ENCODE data around the gene DUS2. TPM values are rescaled to one million over a fixed set of nuclear protein-coding genes. Genes with fewer than 3 reads are reported as not detected.
A peak's percentile ranks its signal among the peaks of the same experiment; 100 is the strongest.

Gene DUS2
- total RNA-seq, 2 experiments from 2014 or later: 21.1 to 25.2 TPM

DNA sequence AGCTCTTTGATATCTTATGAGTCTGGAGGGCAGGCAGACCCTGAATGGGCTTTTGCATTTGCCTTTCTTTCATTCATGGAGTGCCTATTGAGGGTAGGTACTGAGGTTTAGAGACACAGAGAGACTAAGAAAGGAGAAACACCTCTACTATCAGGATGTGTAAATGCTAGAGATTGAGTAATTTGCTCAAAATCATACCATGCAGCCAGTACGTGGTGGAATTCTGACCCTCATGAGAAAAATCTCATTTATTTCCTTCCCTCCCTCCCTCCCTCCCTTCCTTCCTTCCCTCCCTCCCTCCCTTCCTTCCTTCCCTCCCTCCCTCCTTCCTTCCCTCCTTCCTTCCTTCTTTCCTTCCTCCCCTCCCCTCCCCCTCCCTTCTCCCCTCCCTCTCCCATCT lies 43.7 kb downstream of the DUS2 start:
- no peak overlapping the region for H3K27ac Mint-ChIP-seq
- POLR2A ChIA-PET: no interaction called here
- H3K36me3 Mint-ChIP-seq: peaks cover 23% of the 10 kb centered on the region
- peaks cover 67% of the 10 kb centered on the region for H3K4me1 Mint-ChIP-seq
- no peaks in the 10 kb centered on the region for H3K27me3 Mint-ChIP-seq
- DNase-seq (no peak), ATAC-seq (ENCODE audit: low read depth) (no peak)
- H3K9me3 Mint-ChIP-seq: no peaks in the 10 kb centered on the region
- no peak overlapping the region for H3K4me3 Mint-ChIP-seq

DNA sequence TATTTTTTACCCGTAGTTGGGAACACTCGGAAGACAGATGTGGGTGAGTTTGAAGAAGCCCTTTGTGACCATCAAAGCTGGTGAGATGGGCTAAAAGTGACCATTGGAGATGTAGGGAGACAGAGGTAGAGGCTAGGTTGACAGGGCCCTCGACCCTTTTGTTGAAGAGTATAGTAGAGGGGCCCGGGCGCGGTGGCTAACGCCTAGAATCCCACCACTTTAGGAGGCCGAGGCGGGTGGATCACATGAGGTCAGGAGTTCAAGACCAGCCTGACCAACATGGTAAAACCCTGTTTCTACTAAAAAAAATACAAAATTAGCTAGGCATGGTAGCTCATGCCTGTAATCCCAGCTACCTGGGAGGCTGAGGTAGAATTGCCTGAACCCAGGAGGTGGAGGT lies 45.8 kb downstream of the DUS2 start:
- POLR2A ChIA-PET: interaction anchor here (0.6 to 9.2 kb wide), 3 partner anchors 15 to 70 kb away, joined by 3 to 240 read pairs (median 6); partner anchors contain the start of genes DPEP2 and NFATC3
- H3K9me3 Mint-ChIP-seq: no peaks in the 10 kb centered on the region
- H3K27me3 Mint-ChIP-seq: no peaks in the 10 kb centered on the region
- H3K4me3 Mint-ChIP-seq: no peak overlapping the region
- H3K4me1 Mint-ChIP-seq: peaks cover 66% of the 10 kb centered on the region
- no peak for DNase-seq
- no peak for ATAC-seq (ENCODE audit: low read depth)
- peaks cover 33% of the 10 kb centered on the region for H3K36me3 Mint-ChIP-seq
- peak overlapping the region; percentile 85 for H3K27ac Mint-ChIP-seq

DNA sequence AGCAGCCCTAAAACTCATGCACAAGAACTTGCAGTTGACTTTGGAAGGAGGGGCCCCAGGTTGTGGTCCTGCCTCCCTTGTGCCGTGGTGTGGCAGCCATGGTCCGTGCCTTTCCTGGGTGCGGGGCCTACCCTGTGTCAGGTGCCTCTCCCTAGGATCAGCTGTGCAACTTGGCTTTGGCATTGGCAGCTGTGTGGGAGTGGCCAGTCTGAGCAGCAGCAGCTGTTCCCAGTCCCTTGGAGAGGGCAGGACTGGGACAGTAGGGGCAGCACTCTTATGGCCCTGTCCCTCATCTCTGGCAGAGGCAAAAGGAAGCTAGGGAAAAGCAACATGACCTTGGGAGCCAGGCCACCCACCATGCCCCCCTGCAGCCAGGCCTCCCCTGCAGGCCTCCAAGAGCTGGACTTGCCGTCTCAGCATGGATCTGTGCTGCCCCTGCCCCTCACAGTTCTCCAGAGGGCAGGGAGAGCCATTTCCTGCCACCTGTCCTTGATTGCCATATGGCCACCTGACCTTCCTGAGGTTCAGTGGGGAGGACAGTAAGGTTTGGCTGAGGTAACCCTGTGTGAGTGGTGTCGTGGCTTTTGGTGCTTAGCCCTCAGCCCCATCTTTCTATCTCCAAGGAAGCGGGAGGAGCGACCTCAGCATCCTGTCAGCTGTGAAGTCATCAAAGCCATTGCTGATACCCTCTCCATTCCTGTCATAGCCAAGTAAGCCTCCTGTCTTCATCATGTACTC lies 46.6 kb downstream of the DUS2 start:
- peaks cover 66% of the 10 kb centered on the region for H3K4me1 Mint-ChIP-seq
- no peaks in the 10 kb centered on the region for H3K9me3 Mint-ChIP-seq
- H3K27me3 Mint-ChIP-seq: no peaks in the 10 kb centered on the region
- ATAC-seq (ENCODE audit: low read depth): peak; percentile 65
- H3K36me3 Mint-ChIP-seq: peaks cover 36% of the 10 kb centered on the region
- DNase-seq: peak; percentile 68
- POLR2A ChIA-PET: interaction anchor here (0.5 to 9.2 kb wide), 9 partner anchors 8 to 199 kb away, joined by 3 to 240 read pairs (median 5); partner anchors contain the start of genes DPEP2 and NFATC3
- peak overlapping the region; percentile 74 for H3K4me3 Mint-ChIP-seq
- H3K27ac Mint-ChIP-seq: peak overlapping the region; percentile 85

DNA sequence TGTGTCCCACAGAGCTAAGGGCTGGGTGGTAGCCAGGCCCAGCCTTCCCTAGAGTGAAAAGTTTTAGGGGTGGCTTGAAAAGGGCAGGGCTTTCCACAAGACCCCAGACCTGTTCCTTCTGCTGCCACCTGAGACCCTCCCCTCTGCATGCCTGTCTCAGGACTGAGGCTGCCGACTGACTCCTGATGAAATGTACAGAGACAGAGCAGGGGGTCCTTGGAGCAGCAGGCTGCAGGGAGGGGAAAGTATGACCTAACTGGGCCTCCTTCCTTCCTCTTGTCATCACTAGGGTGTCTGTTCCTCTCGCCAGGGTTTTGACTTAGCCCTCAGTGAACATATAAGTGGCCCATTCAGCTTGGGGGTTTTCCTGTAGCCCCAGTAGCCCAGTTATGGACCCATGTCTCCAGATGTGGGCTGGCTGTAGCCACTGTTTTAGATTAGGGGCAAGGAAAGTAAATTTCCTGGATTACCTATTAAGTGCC lies 47.2 kb downstream of the DUS2 start:
- H3K4me3 Mint-ChIP-seq: peak overlapping the region; percentile 74
- H3K36me3 Mint-ChIP-seq: peaks cover 36% of the 10 kb centered on the region
- H3K9me3 Mint-ChIP-seq: no peaks in the 10 kb centered on the region
- H3K4me1 Mint-ChIP-seq: peaks cover 68% of the 10 kb centered on the region
- POLR2A ChIA-PET: interaction anchor here (0.6 to 9.2 kb wide), 12 partner anchors 8 to 199 kb away, joined by 3 to 240 read pairs (median 4); partner anchors contain the start of genes DPEP2 and NFATC3
- no peaks in the 10 kb centered on the region for H3K27me3 Mint-ChIP-seq
- DNase-seq (no peak), ATAC-seq (ENCODE audit: low read depth) (peak; percentile 27)
- peak overlapping the region; percentile 85 for H3K27ac Mint-ChIP-seq

DNA sequence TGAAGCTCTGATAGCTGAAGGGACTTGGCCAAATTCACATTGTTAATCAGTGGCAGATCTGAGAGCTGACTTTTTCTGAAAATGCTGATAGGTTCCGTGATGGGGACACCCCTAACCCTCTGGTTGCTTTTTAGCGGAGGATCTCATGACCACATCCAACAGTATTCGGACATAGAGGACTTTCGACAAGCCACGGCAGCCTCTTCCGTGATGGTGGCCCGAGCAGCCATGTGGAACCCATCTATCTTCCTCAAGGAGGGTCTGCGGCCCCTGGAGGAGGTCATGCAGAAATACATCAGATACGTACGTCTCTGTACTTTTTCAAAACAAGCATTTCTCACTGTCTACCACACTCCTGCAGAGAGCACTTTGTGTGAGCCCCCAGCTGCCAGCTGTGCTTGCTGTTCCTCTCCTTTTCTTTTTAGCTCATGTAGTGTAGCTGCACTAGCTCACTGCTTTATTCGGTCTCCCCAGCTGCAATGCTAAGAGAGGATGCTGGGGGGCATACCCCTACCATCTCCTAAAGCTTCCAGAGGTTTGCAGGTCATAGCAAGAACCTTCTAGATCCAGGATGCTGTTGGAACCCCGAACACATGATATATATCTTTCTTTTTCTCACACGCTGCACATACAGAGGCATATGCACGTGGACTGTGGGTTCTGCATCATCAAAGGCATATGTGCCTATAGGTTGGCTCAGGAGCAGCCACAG lies 47.9 kb downstream of the DUS2 start:
- Mint-ChIP-seq H3K4me3 (peak overlapping the region; percentile 74), H3K4me1 (peaks cover 74% of the 10 kb centered on the region), H3K36me3 (peaks cover 40% of the 10 kb centered on the region), H3K27me3 (no peaks in the 10 kb centered on the region), H3K9me3 (no peaks in the 10 kb centered on the region), H3K27ac (peak overlapping the region; percentile 85)
- ATAC-seq (ENCODE audit: low read depth) (peak; percentile 3), DNase-seq (no peak)
- POLR2A ChIA-PET: interaction anchor here (0.6 to 9.2 kb wide), 12 partner anchors 9 to 198 kb away, joined by 3 to 240 read pairs (median 3); partner anchors contain the start of genes NFATC3 and PSMB10

DNA sequence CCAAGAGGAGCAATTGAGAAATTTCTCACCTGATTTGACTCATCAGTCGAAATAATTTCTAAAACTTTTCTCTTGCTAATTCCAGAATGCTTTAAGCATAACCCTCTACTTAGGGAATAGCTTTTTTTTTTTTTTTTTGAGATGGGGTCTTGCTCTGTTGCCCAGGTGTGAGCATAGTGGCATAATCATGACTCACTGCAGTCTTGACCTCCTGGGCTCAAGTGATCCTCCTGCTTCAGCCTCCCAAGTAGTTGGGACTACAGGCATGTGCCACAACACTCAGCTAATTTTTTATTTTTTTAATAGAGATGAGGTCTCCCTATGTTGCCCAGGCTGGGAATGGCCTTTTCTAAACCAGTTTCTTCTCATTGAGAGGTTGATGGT lies 48.4 kb downstream of the DUS2 start:
- no peak for ATAC-seq (ENCODE audit: low read depth)
- Mint-ChIP-seq H3K4me1 (peaks cover 73% of the 10 kb centered on the region), H3K4me3 (peak overlapping the region; percentile 74), H3K36me3 (peaks cover 44% of the 10 kb centered on the region), H3K9me3 (no peaks in the 10 kb centered on the region), H3K27me3 (no peaks in the 10 kb centered on the region), H3K27ac (peak overlapping the region; percentile 85)
- DNase-seq: no peak
- POLR2A ChIA-PET: interaction anchor here (0.5 to 9.2 kb wide), 9 partner anchors 9 to 165 kb away, joined by 3 to 240 read pairs (median 3); partner anchors contain the start of genes NFATC3 and PSMB10

DNA sequence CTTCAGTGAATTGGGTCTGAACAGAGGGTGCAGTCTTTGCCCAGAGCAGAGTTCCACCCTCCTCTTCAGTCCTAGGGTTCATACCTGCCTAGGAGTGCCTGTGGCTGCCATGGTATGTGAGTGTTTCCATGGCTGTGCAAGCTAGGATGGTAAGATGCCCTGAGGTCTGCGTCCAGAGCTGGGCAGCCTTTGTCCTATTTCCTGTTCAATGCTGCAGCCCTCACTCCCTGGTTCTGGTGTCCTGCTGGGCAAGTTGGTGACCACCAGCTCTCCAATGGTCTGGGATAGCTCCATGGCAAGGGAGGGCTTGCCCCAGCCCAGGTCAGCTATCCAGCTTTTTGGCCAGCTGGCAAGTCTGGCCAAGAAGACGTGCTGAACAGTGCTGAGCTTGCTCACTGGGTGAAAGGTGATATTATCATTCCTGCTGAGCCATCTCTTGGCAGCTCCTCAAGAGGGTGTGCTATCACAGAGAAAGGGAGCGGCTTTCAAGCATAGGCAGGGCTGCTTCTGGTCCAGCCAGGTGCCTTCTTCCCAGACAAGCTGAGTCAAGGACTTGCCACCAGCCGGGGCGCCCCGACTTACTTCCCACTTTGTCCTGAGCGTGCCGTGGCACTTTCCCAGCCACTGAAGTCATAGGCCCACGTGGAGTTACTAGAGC lies 49.1 kb downstream of the DUS2 start:
- no peak for ATAC-seq (ENCODE audit: low read depth)
- no peak for DNase-seq
- H3K36me3 Mint-ChIP-seq: peaks cover 45% of the 10 kb centered on the region
- POLR2A ChIA-PET: interaction anchor here (0.5 to 9.2 kb wide), 4 partner anchors 12 to 137 kb away, joined by 3 to 240 read pairs (median 4); partner anchors contain the start of gene NFATC3
- no peaks in the 10 kb centered on the region for H3K27me3 Mint-ChIP-seq
- H3K9me3 Mint-ChIP-seq: no peaks in the 10 kb centered on the region
- H3K27ac Mint-ChIP-seq: peak overlapping the region; percentile 12
- H3K4me1 Mint-ChIP-seq: peaks cover 70% of the 10 kb centered on the region
- H3K4me3 Mint-ChIP-seq: no peak overlapping the region

DNA sequence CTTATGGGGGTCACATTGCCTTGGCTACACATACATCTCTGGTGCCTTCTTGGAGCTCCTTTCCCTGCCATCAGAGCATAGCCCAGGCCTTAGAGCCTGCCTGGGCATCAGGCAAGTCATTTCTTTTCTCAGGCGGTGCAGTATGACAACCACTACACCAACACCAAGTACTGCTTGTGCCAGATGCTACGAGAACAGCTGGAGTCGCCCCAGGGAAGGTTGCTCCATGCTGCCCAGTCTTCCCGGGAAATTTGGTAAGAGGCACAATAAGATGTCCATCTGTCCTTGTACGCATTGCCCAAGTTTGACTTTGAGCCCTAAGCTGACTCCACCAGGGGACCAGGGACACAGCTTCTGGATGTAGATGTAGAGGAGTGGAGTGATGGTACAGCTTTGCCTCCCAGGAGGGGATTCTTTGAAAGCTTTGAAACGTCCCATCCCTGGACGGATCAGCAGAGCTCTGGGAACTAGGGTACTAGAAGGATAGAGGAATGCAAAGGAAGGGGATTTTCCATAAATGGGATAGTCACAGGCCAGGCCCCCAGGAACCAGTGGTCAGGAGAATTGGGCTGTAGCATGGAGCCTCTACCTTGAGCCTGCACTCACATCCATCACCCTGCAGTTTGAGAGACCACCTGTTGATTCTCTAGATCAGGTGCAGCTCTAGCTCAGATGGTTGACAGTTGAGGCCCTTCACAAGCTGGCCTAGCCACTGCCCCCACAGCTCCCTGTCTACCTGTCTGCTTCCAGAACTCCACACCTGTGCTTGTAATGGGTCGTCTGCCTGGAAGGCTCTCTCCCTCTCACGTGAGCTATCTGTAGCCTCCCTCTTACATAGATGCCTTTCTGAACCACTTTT lies 51.0 kb downstream of the DUS2 start:
- peaks cover 77% of the 10 kb centered on the region for H3K4me1 Mint-ChIP-seq
- peak; percentile 5 for ATAC-seq (ENCODE audit: low read depth)

DNA sequence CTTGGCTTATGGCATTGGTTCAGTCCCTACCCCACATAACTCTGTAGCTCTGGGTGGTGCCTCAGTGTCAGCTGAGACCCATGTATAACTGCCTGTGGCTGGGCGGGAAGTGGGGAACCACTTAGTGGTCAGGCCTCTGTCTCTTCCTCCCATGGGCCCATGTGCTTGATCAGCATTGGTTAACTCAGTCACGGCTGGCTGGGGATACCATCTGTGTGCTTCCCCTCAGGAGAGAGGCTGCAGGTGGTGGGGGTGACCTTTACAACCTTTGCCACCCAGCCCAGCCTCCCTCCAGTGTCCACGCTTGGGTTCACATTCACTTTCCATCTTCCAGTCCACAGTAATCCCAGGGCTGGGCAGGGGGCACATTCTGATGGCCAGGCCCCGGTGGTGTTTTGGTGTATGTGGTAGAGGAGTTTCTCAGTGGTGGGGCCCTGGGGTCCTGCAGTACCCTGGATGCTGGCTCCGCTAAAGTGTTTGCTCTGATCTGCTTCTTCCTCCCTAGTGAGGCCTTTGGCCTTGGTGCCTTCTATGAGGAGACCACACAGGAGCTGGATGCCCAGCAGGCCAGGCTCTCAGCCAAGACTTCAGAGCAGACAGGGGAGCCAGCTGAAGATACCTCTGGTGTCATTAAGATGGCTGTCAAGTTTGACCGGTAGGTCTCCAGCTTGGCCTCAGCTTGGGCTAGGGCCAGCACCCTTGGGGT lies 51.9 kb downstream of the DUS2 start:
- Mint-ChIP-seq H3K27ac (peak overlapping the region; percentile 94), H3K4me3 (peak overlapping the region; percentile 79), H3K27me3 (no peaks in the 10 kb centered on the region), H3K4me1 (peaks cover 77% of the 10 kb centered on the region), H3K9me3 (no peaks in the 10 kb centered on the region), H3K36me3 (peaks cover 44% of the 10 kb centered on the region)
- ATAC-seq (ENCODE audit: low read depth) (peak; percentile 67), DNase-seq (peak; percentile 91)
- POLR2A ChIA-PET: interaction anchor here (0.6 to 9.2 kb wide), 8 partner anchors 9 to 234 kb away, joined by 3 to 240 read pairs (median 5); partner anchors contain the start of genes DDX28, DPEP2, DUS2 and NFATC3

More for the DNA sequence above, 51.0 kb downstream of the DUS2 start:
- H3K27ac Mint-ChIP-seq: peak overlapping the region; percentile 94
- POLR2A ChIA-PET: interaction anchor here (1.0 to 9.2 kb wide), 9 partner anchors 8 to 190 kb away, joined by 3 to 240 read pairs (median 4); partner anchors contain the start of genes DPEP2, NFATC3, PSMB10 and SLC7A6
- DNase-seq: no peak
- no peaks in the 10 kb centered on the region for H3K27me3 Mint-ChIP-seq
- H3K9me3 Mint-ChIP-seq: no peaks in the 10 kb centered on the region
- H3K36me3 Mint-ChIP-seq: peaks cover 44% of the 10 kb centered on the region
- peak overlapping the region; percentile 79 for H3K4me3 Mint-ChIP-seq

DNA sequence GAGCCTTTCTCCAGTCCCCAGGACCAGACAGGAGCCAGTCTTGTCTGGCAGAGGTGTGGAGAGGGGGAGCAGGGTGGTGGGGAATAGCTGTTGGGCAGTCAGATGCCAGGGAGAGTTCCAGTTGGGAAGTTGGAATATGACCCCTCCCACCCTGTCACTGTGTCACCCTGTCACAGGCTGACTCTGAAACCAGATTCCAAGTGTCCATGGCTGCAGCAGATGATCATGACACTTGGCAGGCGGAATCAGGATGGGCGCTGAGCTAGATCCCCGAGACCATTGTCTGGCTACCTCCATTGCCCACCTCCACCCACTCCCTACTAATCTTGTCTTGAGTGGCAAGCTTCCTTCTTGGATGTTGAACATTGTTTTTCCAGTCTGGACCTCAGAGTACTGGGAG lies 52.9 kb downstream of the DUS2 start:
- DNase-seq (no peak), ATAC-seq (ENCODE audit: low read depth) (no peak)
- H3K9me3 Mint-ChIP-seq: no peaks in the 10 kb centered on the region
- no peaks in the 10 kb centered on the region for H3K27me3 Mint-ChIP-seq
- peaks cover 74% of the 10 kb centered on the region for H3K4me1 Mint-ChIP-seq
- H3K27ac Mint-ChIP-seq: peak overlapping the region; percentile 94
- H3K36me3 Mint-ChIP-seq: peaks cover 42% of the 10 kb centered on the region
- peak overlapping the region; percentile 35 for H3K4me3 Mint-ChIP-seq
- POLR2A ChIA-PET: interaction anchor here (0.6 to 9.2 kb wide), 4 partner anchors 8 to 77 kb away, joined by 4 to 240 read pairs (median 6); partner anchors contain the start of genes DDX28, DPEP2, DUS2 and NFATC3

DNA sequence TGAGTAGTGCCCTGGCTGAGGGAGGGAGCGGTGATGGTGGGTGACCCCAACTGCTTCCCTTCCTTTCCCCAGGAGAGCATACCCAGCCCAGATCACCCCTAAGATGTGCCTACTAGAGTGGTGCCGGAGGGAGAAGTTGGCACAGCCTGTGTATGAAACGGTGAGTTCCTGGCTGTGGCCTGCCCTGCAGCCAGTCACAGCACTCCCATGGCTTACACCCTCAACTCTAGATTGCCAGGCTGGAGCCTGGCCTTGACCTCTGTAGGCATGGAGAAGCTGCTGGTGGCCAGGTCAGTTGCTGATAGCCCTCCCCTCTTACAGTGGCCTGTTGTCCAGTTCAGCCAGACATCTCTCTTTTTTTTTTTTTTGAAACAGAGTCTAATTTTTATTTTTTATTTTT lies 53.5 kb downstream of the DUS2 start:
- DNase-seq: no peak
- peaks cover 42% of the 10 kb centered on the region for H3K36me3 Mint-ChIP-seq
- no peak for ATAC-seq (ENCODE audit: low read depth)
- no peaks in the 10 kb centered on the region for H3K27me3 Mint-ChIP-seq
- H3K9me3 Mint-ChIP-seq: no peaks in the 10 kb centered on the region
- H3K4me3 Mint-ChIP-seq: no peak overlapping the region
- peak overlapping the region; percentile 76 for H3K27ac Mint-ChIP-seq
- POLR2A ChIA-PET: interaction anchor here (0.6 to 9.2 kb wide), 3 partner anchors 7 to 78 kb away, joined by 5 to 240 read pairs (median 6); partner anchors contain the start of genes DPEP2 and NFATC3
- peaks cover 76% of the 10 kb centered on the region for H3K4me1 Mint-ChIP-seq

All from activated naive CD8-positive, alpha-beta T cell treated with anti-CD3 and anti-CD28 coated beads, Interleukin-2, amount 10 ng/mL, durations not matched to agents 7 days and 5 days (primary cell).